Right kidney (tissue), 1 donor: ENCODE data around the gene TJP2.

Experiments used
- DNase-seq: peaks from one replicate; pipeline ENCODE4 v3.0.0-alpha.2; 2016

TJP2 gene

GRCh38 chr9:69232135-69232534, 58.1 kb downstream of the TJP2 start:
- no peak for DNase-seq

- no peak for DNase-seq
Measured at GRCh38 chr9:69234683-69235082, 60.6 kb downstream of the TJP2 start.

DNA sequence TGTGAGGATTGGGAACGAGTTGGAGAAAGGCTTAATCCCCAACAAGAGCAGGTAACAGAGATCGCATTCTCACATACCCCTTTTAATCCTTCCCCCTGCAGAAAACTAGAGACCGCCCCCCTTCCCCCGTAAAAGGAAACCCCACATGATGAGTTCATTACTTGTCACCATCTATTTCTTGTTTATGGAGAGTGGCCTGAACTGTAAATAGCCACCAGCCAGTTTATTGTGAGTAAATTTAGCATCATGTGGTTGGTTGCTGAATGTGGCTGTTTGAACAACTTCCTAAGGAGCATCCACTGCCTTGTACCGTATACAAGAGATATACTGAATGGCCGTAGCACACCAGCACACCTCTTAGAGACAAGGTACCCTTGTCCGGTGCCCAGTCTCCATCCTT, 62.1 kb downstream of the TJP2 start:
- DNase-seq: no peak

GRCh38 chr9:69237702-69238295, 63.7 kb downstream of the TJP2 start:
- DNase-seq: no peak

- no peak for DNase-seq
Measured at GRCh38 chr9:69243116-69243515, 69.0 kb downstream of the TJP2 start.

GRCh38 chr9:69246629-69247028, 72.6 kb downstream of the TJP2 start:
- no peak for DNase-seq

DNA sequence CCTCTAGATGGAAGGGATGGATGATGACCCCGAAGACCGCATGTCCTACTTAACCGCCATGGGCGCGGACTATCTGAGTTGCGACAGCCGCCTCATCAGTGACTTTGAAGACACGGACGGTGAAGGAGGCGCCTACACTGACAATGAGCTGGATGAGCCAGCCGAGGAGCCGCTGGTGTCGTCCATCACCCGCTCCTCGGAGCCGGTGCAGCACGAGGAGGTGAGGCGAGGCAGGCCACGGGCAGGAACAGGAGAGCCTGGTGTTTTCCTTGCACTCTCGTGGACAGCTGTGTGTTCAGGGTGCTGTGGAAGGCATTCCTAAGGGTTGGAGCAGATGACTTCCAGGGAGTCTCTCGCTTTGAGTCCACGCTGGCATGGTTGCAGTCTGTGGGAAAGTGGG, 73.9 kb downstream of the TJP2 start:
- DNase-seq: no peak

DNA sequence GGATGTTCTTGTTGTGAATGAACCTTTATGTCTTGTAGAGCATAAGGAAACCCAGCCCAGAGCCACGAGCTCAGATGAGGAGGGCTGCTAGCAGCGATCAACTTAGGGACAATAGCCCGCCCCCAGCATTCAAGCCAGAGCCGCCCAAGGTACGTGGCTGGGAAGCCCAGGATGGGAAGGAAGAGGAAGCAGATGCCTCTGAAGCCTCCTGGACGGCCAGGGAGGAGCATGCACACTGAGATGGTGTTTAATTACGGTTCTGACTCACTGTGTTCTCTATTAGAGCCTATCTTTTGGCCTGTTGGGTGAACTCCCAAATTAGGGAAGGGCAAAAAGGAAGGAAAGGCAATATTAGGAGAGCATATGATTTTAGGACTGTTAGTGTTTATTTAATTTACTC, 75.3 kb downstream of the TJP2 start:
- DNase-seq: no peak

- DNase-seq: no peak
Measured at GRCh38 chr9:69250681-69251080, 76.6 kb downstream of the TJP2 start.

DNA sequence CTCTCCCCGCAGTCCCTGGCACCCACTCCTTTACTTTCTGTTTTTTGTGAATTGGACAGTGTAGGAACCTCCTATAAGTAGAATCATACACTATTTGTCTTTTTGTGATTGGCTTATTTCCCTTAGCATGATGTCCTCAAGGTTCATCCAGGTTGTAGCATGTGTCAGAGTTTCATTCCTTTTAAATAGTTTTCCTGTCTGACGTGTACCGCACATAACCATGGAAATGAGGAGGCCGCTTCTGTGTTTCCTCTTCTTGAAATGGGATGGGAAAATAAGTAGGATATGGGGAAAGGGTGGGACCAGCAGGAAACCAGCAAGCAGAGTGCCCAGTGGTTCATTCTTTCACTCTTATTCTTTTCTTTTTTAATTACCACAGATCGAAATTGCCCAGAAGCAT, 78.4 kb downstream of the TJP2 start:
- DNase-seq: no peak

DNA sequence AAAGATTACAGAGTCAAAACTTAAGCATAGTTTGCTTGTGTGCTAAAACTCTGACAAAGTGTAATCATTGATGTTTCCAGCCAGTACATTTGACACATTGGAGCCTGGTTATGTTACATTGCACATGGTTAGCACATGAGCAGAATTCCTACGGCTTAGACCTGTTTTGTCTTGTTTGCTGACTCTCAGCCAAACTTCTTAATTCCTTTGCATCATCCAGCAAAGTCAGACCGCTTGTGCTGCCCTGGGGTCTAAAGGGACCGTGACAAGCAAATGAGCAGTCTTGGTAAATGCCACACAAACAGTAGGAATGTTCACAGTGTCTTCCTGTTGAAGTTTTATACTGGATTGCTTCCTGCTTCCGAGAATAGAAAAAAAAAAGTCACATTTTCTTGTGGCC, 79.0 kb downstream of the TJP2 start:
- DNase-seq: no peak

GRCh38 chr9:69254223-69254622, 80.1 kb downstream of the TJP2 start:
- DNase-seq: no peak

DNA sequence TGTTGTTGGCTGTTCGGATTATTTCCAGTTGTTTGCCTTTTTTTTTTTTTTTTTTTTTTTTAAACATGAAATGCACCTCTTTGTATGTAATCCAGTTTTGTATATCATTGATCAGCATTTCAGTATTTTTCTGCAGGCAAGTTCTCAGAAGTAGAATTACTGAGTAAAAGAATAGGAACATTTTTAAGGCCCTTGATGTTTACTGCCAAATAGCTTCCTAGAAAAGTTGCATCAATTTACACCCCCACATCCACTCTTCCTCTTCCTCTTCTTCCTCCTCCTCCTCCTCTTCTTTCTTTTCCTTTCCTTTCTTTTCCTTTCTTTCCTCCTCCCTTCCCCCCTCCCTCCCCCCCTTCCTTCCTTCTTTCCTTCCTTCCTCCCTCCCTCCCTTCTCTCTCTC, 81.5 kb downstream of the TJP2 start:
- no peak for DNase-seq

DNA sequence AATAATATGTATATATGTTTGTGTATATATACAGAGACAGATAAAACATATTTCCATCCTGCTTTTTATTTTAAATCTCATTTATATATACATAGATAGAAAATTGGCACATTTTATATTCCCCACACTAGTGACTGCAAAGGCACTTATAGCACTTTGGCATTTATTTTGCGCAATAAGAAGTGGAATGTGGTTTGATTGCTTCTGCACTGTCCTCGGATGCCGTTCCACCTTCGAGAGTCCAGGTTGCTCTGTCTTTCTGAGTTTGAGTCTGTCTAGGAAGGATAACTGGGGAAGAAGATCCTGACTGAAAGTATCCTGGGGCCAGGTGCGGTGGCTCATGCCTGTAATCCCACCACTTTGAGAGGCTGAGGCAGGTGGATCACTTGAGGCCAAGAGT, 84.5 kb downstream of the TJP2 start:
- no peak for DNase-seq

DNA sequence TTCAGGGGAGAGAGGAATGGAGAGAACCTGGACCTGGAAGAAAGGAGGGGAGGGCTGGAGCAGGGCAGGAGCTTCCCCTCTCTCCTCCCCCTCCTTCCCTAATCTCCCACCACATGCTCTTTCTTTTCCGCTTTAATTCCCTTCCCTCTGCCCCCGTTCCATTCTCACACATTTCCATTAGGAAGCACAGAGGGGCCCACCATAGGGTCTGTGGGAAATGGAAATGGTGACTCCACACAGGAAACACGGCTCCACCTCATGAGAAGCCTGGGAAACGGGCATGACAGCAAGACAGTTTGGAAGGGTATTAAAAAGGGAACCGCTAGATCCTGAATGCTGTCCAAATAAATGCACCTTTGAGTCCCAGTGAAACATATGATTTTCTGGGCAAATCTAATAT, 86.1 kb downstream of the TJP2 start:
- DNase-seq: no peak

DNA sequence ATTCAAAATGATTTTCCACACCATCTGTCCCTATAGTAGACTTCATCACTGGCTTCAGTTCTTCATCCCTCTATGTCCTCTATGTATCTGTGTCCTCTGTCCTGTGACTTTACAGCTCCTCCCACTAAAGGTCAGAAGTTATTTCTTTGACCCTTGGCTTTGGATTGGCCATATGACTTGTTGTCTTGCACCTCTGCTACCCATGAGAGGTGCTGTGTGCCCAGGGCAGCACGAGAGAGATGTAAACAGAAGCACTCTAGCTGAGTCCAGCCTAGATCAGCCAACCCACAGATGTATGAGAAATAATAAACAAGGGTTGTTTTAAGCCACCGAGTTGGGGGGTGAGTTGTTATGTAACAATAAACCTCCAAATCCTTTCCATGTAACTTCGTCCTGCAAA, 87.6 kb downstream of the TJP2 start:
- no peak for DNase-seq

DNA sequence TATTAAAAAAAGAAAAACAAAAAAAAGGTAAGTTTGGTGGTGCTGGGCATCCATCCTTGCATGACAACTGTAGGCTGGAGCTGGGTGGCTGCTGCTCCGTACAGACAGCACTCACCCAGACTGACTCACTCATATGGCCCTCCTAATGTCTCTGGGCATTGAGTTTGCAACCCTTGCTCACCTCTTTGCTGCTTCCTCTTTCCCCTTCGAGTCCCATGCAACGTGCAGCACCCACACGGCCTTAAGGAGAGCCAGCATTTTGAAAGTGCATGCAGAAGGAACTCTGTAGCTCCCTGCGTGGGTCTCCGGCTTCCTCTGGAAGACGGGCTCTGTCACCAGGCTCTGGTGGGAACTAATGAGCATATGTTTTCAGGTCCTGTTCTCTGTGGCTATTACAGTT, 90.4 kb downstream of the TJP2 start:
- DNase-seq: no peak

- no peak for DNase-seq
Measured at GRCh38 chr9:69265891-69266290, 91.8 kb downstream of the TJP2 start.

DNA sequence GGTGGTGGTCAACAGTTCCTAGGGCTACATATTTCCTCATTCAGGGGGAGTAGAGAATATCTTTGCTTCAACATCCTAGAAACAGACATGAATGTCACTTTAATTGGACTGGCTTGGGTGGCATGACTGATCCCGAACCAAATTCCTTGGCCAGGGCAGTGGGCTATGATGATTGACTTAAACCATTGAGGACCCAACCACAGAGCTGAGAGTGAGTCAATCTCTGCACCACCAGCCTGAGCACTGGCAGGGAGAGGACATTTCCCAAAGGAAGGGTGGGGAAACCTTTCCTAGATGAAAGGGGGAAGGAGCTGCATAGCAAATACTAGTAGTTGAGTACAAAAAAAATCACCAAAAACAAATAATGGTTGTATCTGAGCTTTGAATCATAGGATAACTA, 98.1 kb downstream of the TJP2 start:
- DNase-seq: no peak

DNA sequence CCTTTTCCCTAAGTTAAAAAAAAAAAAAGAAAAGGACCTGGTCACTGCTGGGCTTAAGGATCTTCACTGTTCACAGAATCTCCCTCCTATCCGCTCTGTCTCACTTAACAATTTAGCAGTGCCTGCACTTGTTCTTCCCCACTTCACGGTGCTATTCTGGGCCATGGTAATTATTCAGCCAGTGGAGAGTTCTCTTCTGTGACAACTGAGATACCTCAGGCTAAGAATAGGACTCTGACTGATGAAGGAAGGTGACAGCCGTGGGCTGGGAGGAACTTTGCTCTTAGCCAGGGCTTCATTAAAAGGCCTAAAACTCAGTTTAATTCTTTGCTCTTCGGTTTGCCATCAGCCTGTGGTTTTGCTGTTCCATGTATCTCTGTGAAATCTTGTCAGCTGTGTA, 99.1 kb downstream of the TJP2 start:
- DNase-seq: no peak

DNA sequence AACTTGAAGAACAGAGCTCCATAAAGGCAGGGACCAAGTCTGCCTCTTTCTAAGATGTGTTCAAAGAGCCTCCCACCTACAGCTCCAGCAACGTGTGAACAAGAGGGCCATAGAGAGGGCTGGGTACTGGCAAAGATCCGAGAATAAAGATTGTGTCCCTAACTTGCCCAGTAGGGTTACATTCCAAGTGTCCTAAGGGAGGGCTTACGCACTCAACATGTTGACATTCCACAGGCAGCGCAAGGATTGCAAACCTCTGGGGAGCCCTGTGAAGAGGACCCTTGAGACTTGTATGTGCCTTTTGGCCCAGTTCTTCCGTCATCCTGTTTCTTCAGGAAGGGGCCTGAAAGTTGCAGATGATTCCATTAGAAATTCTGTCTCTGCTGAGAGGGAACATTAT, 102.7 kb downstream of the TJP2 start:
- DNase-seq: no peak

- DNase-seq: no peak
Measured at GRCh38 chr9:69279084-69279731, 105.1 kb downstream of the TJP2 start.

DNA sequence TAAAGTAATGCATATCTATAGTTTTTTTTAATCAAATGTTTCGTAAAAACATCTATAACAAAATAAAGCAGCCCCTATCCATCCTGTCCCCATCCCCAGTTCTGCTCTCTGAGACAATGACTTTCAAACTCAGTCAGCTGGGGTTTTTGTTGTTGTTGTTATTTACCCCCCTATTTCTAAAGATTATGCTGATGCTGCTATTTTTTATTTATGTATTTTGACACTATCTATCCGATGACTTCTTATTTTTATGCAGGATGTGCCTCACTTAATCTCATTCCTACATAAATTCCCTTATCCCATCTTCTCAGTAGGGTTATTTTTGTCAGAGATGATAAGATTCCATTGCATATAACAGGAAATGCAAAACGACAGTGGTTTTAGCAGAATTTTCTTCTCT, 105.7 kb downstream of the TJP2 start:
- DNase-seq: no peak

DNA sequence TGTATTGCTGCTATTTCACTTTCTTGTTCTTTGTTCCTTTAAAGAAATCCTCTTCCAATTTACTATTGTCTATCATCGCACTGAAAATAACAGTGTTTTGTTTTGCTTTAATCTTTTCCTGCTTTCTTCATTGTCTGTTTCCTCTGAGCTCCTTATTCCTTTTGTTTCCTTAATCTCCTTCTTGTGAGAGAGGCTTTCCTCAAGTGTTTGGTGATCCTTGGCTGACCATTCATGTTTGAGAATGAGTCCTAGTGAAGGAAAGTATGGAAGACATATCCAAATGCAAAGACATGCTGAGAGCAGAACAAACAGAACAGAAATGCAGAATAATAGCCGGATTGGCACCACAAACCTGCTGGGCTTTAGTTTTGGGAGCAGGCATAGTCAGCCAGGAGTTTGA, 108.9 kb downstream of the TJP2 start:
- DNase-seq: no peak

DNA sequence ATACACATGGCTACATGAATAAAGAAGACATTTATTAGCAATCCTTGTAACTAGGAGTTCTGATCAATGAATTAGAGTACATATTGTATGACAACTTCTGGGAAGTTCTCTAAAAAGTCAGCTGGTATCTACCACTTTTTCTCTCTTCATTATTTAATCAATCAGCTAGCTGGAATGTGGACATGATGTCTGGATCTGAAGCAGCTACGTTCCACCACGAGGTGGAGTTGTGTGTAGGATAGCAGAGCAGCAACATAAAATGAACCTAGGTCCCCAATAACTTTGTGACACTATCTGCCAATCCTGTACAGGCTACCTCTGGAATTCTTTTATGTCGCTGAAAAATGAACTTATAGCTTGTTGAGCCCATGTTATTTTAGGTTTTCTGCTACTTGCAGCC, 118.0 kb downstream of the TJP2 start:
- DNase-seq: no peak
